Measurements from ENCODE around the gene AP1M1.

DNA sequence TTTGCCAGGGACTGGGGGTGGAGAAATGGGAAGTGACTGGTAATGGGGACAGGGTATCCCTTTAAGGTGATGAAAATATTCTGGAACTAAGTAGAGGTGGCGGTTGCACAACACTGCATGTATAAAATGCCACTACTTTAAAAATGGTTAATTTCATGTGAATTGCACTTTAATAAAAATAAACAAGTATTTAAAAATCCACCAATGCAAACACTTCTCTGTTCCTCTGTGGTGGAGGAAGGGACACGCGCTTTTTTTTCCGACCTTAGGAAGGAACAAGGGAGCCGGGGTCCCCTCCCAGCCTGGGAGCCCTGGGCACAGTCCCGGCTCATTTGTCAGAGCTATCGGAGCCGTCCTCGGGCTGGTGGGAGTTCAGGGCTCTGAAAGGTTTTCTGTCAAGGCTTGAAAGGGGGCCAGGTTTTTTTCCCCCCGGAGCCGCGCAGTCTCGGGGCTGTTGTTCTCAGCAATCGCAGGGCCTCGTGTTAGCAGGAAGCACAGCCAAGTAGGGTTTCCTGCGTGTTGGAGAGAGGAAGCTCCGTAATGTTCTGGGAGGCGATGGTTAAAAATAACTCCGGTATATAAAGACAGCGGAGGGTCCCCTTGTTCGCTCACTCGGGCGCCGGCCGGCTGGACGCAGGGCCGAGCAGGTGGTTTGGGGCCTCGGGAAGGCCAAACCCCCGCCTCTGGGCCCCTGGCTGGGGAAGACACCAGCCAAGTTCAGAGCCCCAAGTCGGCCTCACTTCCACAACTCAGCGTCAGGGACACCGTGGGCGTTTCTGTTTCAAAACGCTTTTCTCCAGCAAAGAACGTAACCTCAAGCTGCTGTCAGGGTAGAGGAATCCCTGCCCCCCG lies 85.7 kb downstream of the AP1M1 start:
- TF ChIP-seq NR2C2 (CRISPR knock-in tag; IDR thresholded peaks at IDR 0.05), result no peak
- TF ChIP-seq, protein P1, sequence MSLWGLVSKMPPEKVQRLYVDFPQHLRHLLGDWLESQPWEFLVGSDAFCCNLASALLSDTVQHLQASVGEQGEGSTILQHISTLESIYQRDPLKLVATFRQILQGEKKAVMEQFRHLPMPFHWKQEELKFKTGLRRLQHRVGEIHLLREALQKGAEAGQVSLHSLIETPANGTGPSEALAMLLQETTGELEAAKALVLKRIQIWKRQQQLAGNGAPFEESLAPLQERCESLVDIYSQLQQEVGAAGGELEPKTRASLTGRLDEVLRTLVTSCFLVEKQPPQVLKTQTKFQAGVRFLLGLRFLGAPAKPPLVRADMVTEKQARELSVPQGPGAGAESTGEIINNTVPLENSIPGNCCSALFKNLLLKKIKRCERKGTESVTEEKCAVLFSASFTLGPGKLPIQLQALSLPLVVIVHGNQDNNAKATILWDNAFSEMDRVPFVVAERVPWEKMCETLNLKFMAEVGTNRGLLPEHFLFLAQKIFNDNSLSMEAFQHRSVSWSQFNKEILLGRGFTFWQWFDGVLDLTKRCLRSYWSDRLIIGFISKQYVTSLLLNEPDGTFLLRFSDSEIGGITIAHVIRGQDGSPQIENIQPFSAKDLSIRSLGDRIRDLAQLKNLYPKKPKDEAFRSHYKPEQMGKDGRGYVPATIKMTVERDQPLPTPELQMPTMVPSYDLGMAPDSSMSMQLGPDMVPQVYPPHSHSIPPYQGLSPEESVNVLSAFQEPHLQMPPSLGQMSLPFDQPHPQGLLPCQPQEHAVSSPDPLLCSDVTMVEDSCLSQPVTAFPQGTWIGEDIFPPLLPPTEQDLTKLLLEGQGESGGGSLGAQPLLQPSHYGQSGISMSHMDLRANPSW (CRISPR knock-in tag; conservative IDR thresholded peaks at IDR 0.05; ENCODE audit: low read depth), result no peak
- TF ChIP-seq FOXK1 (CRISPR knock-in tag; IDR thresholded peaks at IDR 0.05), result no peak
- TF ChIP-seq, protein P2, sequence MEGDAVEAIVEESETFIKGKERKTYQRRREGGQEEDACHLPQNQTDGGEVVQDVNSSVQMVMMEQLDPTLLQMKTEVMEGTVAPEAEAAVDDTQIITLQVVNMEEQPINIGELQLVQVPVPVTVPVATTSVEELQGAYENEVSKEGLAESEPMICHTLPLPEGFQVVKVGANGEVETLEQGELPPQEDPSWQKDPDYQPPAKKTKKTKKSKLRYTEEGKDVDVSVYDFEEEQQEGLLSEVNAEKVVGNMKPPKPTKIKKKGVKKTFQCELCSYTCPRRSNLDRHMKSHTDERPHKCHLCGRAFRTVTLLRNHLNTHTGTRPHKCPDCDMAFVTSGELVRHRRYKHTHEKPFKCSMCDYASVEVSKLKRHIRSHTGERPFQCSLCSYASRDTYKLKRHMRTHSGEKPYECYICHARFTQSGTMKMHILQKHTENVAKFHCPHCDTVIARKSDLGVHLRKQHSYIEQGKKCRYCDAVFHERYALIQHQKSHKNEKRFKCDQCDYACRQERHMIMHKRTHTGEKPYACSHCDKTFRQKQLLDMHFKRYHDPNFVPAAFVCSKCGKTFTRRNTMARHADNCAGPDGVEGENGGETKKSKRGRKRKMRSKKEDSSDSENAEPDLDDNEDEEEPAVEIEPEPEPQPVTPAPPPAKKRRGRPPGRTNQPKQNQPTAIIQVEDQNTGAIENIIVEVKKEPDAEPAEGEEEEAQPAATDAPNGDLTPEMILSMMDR (IDR thresholded peaks at IDR 0.05), result no peak
- no peak for TF ChIP-seq ZNF263 (CRISPR knock-in tag; IDR thresholded peaks at IDR 0.05; ENCODE audit: low read depth)
- no peak for TF ChIP-seq KAT7 (CRISPR knock-in tag; IDR thresholded peaks at IDR 0.05; ENCODE audit: borderline replicate concordance)
- TF ChIP-seq, protein P3, sequence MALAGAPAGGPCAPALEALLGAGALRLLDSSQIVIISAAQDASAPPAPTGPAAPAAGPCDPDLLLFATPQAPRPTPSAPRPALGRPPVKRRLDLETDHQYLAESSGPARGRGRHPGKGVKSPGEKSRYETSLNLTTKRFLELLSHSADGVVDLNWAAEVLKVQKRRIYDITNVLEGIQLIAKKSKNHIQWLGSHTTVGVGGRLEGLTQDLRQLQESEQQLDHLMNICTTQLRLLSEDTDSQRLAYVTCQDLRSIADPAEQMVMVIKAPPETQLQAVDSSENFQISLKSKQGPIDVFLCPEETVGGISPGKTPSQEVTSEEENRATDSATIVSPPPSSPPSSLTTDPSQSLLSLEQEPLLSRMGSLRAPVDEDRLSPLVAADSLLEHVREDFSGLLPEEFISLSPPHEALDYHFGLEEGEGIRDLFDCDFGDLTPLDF (CRISPR knock-in tag; IDR thresholded peaks at IDR 0.05), result no peak
- TF ChIP-seq FOXP1 (CRISPR knock-in tag; IDR thresholded peaks at IDR 0.05; ENCODE audit: borderline replicate concordance), result no peak
